SK-N-DZ (cell line): ENCODE results near the gene MARCHF5. TPM values are rescaled to one million over a fixed set of nuclear protein-coding genes. Genes with fewer than 3 reads are reported as not detected.
A peak's percentile ranks its signal among the peaks of the same experiment; 100 is the strongest.

Experiments used
- DNase-seq: peaks from one replicate; pipeline ENCODE4 v3.0.0-alpha.2; 2015; ENCODE audit warnings: low spot score
- polyA plus RNA-seq, 2 experiments: library from polyadenylated mRNA; depleted of rRNA; stranded (reverse); fragments of >200 nt; gene quantifications; 2 replicates each; pipeline ENCODE4 v1.2.3, GENCODE V29; 2014

Gene MARCHF5, protein sequence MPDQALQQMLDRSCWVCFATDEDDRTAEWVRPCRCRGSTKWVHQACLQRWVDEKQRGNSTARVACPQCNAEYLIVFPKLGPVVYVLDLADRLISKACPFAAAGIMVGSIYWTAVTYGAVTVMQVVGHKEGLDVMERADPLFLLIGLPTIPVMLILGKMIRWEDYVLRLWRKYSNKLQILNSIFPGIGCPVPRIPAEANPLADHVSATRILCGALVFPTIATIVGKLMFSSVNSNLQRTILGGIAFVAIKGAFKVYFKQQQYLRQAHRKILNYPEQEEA
- 24.4 and 25.7 TPM in 2 replicates for polyA plus RNA-seq (2014; cell fraction: cytosol; rRNA removed)
- polyA plus RNA-seq (2014; cell fraction: nucleus; rRNA removed) = 34.4 and 42.5 TPM in 2 replicates

DNA sequence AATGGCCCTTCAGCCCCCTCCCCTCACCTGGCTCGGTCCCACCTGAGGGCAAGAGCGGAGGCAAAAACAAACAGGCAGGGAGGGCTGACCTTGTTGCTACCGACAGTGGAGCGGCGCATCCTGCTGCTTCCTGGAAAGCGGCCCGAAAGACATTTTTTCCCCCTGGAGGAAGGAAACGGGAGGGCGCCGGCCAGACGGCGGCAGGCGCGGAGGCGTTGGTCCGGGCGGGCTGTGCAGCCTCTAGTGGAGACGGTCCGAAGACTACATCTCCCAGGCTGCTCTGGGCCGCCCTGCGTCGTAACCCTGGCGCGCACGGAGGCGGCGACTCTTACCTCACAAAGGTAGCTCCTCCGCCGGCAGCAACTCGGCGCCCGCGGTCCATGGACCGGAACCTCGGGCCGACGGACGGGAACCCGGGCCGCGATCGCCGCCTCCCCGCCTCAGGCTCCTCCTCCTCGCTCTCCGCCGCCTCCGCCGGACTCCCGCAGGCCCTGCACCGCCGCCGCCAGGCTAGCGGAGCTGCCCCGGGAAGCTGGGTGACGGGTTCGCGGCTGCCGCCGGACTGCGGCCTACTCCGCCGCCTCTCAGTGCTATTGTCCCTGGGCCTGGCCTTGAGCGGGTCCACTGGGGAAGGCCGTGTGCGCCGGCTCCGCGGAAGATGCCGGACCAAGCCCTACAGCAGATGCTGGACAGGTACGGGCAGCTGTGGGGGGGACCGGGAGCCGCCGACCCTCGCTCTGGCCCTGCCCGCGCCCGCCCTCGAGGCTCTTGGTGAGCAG is at the start of gene MARCHF5, which contains the start of gene CPEB3:
MARCHF5 (plus strand) TSS at position 331 of the 779 bp plus-strand sequence; CDS start at position 659, 328 bp downstream.
CPEB3 (minus strand) TSS at position 242 of the 779 bp plus-strand sequence. CDS start 50,728 bp downstream, outside the sequence.
- DNase-seq = peak; percentile 93

DNA sequence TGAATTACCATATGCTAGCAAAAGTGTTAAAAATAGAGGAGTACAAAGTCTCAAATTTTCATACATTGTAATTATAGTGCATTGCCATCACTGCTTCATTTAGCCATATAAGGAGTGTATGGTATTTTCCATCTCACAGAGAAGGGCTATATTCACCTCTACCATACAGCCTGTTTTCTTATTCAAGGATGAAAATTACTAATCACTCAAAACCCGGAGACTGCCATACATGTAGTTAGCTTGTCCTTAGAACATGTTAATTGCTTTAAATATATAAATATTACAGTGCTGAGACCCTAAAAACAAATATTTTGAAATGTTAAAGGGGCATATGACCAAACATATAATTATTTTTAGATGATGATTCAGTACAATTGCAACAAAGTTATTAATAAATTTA is 49.5 kb upstream of the MARCHF5 start:
- no peak for DNase-seq

DNA sequence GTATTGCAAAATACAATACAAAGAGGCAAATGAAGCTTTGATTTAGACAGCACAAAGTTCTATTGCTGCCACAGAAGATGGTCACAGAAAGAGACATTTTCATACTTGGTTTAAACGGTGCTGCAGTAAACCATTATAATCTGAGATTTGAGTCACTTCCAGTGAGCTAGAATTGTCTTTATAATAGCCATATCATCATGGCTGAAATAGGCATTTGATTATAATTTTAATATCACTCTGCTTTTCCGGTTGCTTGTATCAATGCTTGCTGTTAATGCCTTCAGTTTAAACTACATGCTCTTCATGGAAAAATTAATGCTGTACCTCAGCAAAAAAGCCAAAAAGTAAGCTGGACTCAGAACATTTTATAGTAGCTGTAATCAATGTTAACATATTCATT is 48.6 kb upstream of the MARCHF5 start:
- DNase-seq = no peak

DNA sequence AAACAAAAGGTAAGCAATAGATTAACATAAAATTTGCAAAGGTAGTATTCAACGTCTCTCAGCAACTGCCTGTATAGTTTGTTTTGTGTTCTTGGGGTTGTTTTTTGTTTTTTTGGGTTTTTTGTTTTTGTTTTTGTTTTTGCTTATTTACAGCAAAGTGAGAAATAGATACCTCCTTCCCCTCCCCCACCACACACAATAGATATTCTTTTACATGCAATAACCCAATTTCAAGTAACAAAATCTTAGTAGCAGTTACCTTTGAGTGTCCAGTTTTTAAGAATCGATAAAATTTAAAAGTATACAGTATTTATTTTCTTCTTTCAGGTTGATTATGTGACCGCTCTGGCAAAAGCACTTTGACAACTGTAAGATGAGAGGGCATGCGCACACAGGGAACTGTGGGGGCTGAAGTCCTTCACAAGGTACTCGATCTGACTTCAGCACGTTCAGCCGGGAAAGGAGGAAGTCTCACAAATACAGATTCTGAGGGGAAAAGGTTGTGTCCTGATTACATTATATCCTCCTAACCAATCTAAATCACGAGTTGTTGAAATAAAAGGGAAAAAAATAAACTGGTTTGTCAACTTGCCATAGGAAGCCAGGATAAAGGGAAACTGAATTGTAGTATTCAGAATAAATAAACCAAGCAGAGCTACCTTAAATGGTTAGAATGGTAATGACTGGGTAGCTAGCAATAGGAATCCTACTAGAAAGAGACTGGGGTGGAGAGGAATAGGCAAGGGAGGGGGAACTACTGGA is 47.9 kb upstream of the MARCHF5 start:
- DNase-seq = peak; percentile 73

- DNase-seq = no peak
Observed at GRCh38 chr10:92244796-92245195, 46.2 kb upstream of the MARCHF5 start.

- DNase-seq = no peak
Observed at GRCh38 chr10:92248566-92248965, 42.4 kb upstream of the MARCHF5 start.

DNA sequence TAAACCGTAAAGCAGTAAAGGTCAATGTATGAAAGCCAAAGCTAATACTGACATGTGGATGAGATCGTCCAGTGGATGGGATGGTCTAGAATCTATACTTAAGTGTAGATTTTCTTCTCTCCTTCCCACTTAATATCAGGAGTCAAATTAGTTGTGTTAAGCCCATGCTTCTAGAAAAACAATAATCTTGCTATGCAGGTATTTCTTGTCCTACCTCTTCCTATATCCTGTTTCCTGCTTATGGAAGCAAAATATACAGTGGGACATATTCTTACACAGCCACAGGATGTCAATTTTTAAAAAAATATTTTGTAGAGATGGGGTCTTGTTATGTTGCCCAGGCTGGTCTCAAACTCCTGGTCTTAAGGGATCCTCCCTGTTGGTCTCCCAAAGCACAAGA is 27.6 kb upstream of the MARCHF5 start:
- no peak for DNase-seq

DNA sequence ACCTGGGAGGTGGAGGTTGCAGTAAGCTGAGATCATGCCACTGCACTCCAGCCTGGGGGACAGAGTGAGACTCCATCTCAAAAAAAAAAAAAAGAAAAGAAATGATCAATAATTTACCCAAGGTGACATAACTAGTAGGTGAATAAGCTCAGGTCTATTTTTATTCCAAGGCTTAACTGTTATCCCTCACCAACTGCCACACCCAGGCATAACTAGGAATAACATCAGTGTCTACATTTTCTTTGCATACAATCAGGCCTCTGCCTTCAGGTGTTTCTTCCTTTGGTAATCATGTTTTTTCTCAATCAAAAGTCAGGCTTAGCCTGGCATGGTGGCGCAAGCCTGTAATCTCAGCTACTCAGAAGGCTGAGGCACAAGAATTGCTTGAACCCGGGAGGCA is 26.7 kb upstream of the MARCHF5 start:
- no peak for DNase-seq

DNA sequence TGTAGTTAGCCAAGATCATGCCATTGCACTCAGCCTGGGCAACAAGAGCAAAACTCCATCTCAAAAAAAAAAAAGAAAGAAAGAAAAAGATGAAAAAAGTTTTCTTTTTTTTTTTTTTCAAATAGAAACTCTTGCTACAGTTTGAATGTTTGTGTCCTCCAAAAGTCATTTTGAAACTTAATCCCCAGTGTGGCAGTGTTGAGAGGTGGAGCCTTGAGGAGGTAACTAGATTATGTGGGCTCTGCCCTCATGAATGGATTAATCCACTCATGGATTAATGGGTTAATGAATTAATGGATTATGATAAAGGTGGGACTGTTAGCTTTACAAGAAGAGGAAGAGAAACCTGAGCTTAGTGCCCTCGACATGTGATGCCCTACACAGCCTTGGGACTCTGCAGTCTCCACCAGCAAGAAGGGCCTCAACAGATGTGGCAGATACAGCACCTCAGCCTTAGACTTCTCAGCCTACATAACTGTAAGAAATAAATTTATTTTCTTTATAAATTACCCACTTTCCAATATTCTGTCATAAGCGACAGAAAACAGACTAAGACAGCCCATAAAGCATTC is 25.2 kb upstream of the MARCHF5 start:
- no peak for DNase-seq

DNA sequence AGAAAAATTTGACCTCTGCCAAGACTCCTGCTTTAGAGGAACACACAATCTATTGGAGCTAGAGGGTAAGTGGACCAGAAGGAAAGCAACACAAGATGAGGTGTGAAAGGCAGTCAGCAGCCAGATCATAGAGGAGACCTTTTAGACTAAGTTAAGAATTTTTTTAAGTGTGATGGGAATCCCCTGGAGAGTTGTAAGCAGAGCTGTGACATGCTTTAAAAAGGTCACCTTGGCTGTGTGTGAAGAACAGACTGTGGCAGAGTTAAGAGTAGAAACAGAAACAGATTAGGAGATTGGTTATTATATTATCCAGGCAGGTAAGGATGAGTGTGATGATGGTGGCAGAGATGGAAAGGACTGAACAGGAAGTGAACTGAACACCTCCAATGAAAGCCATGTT is 23.6 kb upstream of the MARCHF5 start:
- DNase-seq = peak; percentile 20

GRCh38 chr10:92268748-92269147 is 22.2 kb upstream of the MARCHF5 start:
- no peak for DNase-seq

GRCh38 chr10:92274071-92274470 is 16.9 kb upstream of the MARCHF5 start:
- no peak for DNase-seq

GRCh38 chr10:92278996-92279696 is 11.8 kb upstream of the MARCHF5 start:
- no peak for DNase-seq

GRCh38 chr10:92284112-92284704 is 6.8 kb upstream of the MARCHF5 start:
- DNase-seq = no peak

DNA sequence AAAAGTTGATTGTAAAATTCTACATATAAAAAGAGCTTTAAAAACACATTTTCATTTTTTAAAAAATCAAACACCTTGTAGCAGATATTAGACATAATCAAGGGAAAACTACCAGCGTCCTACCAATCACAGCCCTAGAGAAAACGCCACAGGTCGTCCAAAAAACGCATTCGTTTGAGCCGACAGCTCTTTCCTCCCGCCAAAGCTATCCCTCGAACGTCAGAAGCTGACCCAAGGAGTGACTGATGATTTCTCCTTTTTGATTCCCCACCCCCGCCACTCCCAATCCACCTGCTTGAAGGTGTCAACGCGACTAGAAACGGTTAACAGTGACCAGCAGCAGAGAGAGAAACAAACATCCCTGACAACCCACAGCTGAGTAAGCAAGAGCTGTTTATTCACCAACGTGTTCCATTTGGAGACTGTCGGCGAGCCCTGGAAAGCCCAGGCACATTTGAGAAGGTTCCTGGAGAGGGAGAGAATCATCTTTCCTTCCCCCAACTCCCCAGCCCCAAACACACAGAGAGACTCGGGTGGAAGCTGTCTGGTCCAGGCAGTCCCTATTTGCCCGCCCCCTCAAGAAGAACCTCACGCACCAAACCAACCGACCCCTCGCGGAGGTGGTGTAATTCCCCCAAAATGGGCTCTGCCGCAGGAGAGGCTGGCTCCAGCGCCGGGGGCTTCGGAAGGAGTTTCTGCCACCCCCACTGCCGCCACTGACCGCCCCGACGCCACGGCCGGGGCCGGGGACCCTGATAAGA is 711 bp upstream of the MARCHF5 start:
- peak; percentile 56 for DNase-seq

GRCh38 chr10:92291616-92291865 is 574 bp downstream of the MARCHF5 start:
- DNase-seq = no peak

DNA sequence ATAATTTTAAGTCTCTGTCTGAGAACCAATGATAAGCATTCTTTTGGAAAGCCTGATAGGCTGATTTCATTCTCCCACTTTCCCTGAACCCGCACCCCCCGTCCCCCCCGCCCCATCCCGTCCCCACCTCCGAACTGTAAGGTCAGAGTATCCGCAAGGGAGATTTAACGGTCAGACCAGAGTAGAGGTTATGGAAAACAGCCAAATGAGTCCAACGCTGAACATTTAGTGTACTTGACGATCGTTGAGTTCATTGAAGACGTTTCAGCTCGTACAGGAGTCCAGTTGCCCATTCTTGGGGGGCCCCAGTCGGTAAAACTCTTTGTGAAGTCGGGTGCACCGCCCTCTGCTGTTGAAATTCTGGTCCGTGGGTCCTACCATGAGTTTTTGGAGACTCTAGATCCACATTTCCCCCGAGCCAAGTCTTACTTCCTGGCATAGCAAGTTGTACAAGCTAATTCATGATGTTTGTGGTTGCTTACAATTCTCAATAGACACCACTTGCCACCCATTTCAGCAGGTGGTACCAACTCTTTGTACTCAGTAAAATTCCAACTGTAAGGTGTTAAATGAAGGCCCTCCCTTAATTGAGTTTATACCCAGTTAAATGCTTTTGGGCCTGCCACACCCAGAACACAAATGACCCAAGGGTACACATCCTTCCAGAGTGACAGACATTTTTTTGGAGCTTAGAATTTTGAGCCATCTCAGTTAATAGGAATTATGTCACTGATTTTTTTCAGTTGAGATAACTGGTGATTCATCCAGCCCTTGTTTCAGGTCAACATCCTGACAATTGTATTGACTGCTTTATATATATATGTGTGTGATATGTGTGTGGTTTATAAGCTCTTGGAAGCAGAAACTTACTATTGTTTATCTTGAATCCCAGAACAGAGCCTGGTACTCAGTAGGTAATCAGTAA is 1.2 kb downstream of the MARCHF5 start:
- peak; percentile 35 for DNase-seq

GRCh38 chr10:92298487-92298886 is 7.5 kb downstream of the MARCHF5 start:
- no peak for DNase-seq

GRCh38 chr10:92303096-92303495 is 12.1 kb downstream of the MARCHF5 start:
- DNase-seq = no peak
